ENCODE data around the gene SPAG16.

Gene SPAG16

DNA sequence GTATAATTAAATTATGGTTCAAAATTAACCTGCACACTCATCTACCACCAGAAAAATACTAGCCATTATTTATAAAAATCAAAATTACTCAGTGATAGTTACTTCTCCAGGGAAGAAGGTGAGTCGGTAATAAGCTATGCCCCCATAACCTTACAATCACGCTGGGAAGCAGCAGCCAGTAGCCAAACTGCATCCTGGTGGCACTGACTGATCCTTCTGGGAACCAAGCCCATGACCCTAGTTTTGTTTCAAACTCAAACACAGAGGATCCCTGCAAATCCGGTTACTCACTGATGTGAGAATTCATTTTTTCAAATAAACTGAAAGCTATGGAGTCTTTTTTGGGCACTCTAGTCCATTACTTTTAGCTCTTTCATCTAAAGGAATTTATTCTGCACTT, 1038.4 kb downstream of the SPAG16 start:
- H3K27ac ChIP-seq (ENCODE audit: low read depth, low read length), result no peak overlapping the region
- no peaks in the 10 kb centered on the region for H3K27me3 ChIP-seq (ENCODE audit: control insufficient read depth, insufficient read depth, low read length)
- H3K4me1 ChIP-seq (ENCODE audit: control insufficient read depth, insufficient read depth, low read length), result no peaks in the 10 kb centered on the region
- no peaks in the 10 kb centered on the region for H3K36me3 ChIP-seq (ENCODE audit: control insufficient read depth, insufficient read depth, low read length)
- no peak overlapping the region for H3K9ac ChIP-seq (ENCODE audit: low read length)
- H3K4me3 ChIP-seq (ENCODE audit: low read length), result no peak overlapping the region

DNA sequence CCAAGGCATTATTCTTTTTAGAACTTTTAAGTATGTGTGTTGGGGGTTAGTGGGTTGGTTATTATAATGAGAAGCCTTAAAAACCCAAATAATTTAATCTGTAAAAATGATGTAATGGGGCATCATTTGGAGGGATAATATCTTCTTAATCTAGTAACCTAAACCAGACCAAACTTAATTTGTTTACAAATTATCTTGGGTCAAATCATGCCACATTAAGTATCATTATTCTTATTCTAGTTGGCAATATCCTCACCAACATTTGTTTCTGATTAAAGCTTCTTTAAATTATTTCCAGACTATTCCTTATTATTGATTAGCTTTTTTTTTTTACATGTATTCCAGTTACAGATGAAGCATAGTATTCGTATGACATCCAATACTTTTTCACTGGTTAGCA, 1041.1 kb downstream of the SPAG16 start:
- H3K4me3 ChIP-seq (ENCODE audit: low read length), result no peak overlapping the region
- H3K27ac ChIP-seq (ENCODE audit: low read depth, low read length), result no peak overlapping the region
- H3K36me3 ChIP-seq (ENCODE audit: control insufficient read depth, insufficient read depth, low read length), result no peaks in the 10 kb centered on the region
- H3K9ac ChIP-seq (ENCODE audit: low read length), result no peak overlapping the region
- no peaks in the 10 kb centered on the region for H3K27me3 ChIP-seq (ENCODE audit: control insufficient read depth, insufficient read depth, low read length)
- no peaks in the 10 kb centered on the region for H3K4me1 ChIP-seq (ENCODE audit: control insufficient read depth, insufficient read depth, low read length)

DNA sequence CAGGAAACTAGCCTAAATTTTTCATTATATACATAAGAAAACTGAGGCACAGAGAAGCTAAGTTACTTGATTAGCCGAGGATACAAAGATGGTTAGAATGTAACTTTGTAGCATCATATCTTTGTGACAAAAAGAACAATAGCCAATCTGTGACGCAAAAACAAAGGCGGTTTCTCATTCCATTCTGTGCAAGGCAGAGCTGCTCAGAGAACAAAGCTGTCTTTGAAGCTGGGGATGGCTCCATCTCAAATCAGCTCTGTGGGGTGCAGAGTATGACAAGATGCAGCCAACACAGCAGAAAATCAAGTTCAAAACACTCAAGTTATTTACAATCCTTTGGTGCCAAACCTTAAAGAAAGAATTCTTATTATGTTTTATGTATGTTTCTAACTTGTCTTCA, 1044.7 kb downstream of the SPAG16 start:
- H3K27me3 ChIP-seq (ENCODE audit: control insufficient read depth, insufficient read depth, low read length), result no peaks in the 10 kb centered on the region
- H3K9ac ChIP-seq (ENCODE audit: low read length), result no peak overlapping the region
- H3K4me1 ChIP-seq (ENCODE audit: control insufficient read depth, insufficient read depth, low read length), result no peaks in the 10 kb centered on the region
- no peaks in the 10 kb centered on the region for H3K36me3 ChIP-seq (ENCODE audit: control insufficient read depth, insufficient read depth, low read length)
- no peak overlapping the region for H3K27ac ChIP-seq (ENCODE audit: low read depth, low read length)
- no peak overlapping the region for H3K4me3 ChIP-seq (ENCODE audit: low read length)

DNA sequence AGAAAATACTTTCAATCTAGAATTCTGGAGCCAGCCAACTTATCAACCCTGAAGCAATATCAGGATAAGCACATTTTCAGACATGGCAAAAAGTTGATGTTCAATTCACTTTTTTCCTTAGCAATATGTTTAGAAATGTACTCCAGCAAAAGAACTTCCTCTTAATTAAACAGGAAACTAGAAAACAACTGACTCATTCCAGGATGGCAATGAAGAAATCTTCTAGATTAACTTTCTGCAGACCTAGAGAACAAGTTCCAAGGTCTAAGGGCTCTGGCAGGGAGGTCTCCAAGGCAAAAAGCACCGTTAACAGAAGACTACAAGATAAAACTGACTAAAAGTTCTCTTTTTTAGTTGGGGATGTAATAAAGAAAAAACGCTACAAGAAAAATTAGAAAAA, 1057.4 kb downstream of the SPAG16 start:
- no peaks in the 10 kb centered on the region for H3K27me3 ChIP-seq (ENCODE audit: control insufficient read depth, insufficient read depth, low read length)
- H3K36me3 ChIP-seq (ENCODE audit: control insufficient read depth, insufficient read depth, low read length), result no peaks in the 10 kb centered on the region
- no peak overlapping the region for H3K9ac ChIP-seq (ENCODE audit: low read length)
- no peaks in the 10 kb centered on the region for H3K4me1 ChIP-seq (ENCODE audit: control insufficient read depth, insufficient read depth, low read length)
- H3K4me3 ChIP-seq (ENCODE audit: low read length), result no peak overlapping the region
- H3K27ac ChIP-seq (ENCODE audit: low read depth, low read length), result no peak overlapping the region

DNA sequence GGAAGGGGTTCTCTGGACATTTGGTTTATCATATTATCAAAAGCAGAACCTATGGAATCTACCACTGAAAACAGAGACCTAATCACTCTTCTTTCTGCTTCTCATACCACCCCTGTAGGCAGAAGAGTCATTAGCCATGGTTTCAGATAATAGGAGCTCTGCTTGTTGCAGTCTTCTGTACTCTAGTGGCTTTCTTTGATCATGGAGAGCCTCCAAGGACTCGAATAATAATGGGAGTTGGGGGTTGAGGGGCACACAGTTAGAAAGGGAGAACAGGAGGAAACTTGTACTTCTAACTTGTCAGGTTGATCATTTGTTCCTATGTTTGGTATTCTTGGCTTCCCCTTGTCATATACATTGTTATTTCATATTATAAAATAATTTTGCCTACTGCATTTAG, 1074.2 kb downstream of the SPAG16 start:
- Histone ChIP-seq H3K4me3 (ENCODE audit: low read length) (no peak overlapping the region), H3K27me3 (ENCODE audit: control insufficient read depth, insufficient read depth, low read length) (no peaks in the 10 kb centered on the region), H3K27ac (ENCODE audit: low read depth, low read length) (no peak overlapping the region), H3K4me1 (ENCODE audit: control insufficient read depth, insufficient read depth, low read length) (no peaks in the 10 kb centered on the region), H3K36me3 (ENCODE audit: control insufficient read depth, insufficient read depth, low read length) (no peaks in the 10 kb centered on the region), H3K9ac (ENCODE audit: low read length) (no peak overlapping the region)

DNA sequence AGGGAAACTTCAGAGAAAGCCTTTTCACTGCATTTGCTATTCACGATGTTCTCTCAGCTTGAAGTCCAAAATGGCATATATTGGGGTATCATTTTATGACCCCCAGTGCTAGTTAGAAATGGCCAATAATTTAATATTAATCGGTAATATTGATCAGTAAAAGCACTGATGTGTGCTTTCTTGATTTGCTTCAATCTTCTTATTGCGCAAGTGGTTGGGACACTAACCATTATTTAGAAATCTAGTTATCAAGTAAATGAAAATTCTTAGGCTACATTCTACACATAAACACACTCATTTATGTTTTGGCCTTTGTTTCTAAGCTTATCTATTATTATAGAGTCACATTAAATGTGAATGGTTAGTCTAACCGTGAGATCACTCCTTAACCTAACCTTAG, 1076.9 kb downstream of the SPAG16 start:
- Histone ChIP-seq H3K36me3 (ENCODE audit: control insufficient read depth, insufficient read depth, low read length) (no peaks in the 10 kb centered on the region), H3K27me3 (ENCODE audit: control insufficient read depth, insufficient read depth, low read length) (no peaks in the 10 kb centered on the region), H3K27ac (ENCODE audit: low read depth, low read length) (no peak overlapping the region), H3K4me1 (ENCODE audit: control insufficient read depth, insufficient read depth, low read length) (no peaks in the 10 kb centered on the region), H3K4me3 (ENCODE audit: low read length) (no peak overlapping the region), H3K9ac (ENCODE audit: low read length) (no peak overlapping the region)

DNA sequence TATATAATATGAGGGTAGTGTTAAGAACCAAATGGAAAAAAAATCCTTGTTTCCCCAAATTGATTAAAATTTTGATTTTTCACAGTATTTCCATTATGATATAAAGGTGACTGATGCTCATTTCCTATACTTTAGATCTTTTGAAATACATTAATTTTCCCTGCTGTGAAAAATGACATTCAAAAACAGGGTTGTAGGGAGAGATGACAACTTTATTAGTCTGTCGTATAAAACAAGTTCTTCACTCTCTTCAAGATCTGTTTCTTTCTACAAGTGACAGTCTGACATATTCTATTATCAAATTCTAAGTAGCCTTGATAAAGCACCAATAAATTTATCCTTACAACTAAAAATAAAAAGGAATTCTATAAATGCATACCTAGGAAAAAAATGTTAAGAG, 1081.3 kb downstream of the SPAG16 start:
- Histone ChIP-seq H3K4me3 (ENCODE audit: low read length) (no peak overlapping the region), H3K4me1 (ENCODE audit: control insufficient read depth, insufficient read depth, low read length) (no peaks in the 10 kb centered on the region), H3K9ac (ENCODE audit: low read length) (no peak overlapping the region), H3K27me3 (ENCODE audit: control insufficient read depth, insufficient read depth, low read length) (no peaks in the 10 kb centered on the region), H3K36me3 (ENCODE audit: control insufficient read depth, insufficient read depth, low read length) (no peaks in the 10 kb centered on the region), H3K27ac (ENCODE audit: low read depth, low read length) (no peak overlapping the region)

DNA sequence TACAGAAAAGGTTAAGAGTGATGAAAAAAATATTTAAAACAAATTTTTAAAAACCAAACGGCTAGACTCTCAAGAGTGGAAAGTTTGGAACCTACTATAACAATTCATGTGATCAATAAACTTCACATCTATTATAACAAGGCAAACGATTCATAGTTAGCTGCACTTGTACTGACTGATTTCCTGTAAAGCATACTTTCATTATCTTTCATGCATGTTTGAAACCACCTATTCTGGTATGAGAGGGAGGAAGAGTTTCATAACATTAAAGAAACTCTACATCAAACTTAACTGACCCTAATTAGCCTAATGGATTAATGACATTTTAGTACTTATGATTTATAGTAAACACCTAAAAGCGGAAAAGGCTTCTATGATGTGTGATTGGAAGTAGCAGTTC, 1082.9 kb downstream of the SPAG16 start:
- Histone ChIP-seq H3K27me3 (ENCODE audit: control insufficient read depth, insufficient read depth, low read length) (no peaks in the 10 kb centered on the region), H3K27ac (ENCODE audit: low read depth, low read length) (no peak overlapping the region), H3K4me3 (ENCODE audit: low read length) (no peak overlapping the region), H3K4me1 (ENCODE audit: control insufficient read depth, insufficient read depth, low read length) (no peaks in the 10 kb centered on the region), H3K36me3 (ENCODE audit: control insufficient read depth, insufficient read depth, low read length) (no peaks in the 10 kb centered on the region), H3K9ac (ENCODE audit: low read length) (no peak overlapping the region)

DNA sequence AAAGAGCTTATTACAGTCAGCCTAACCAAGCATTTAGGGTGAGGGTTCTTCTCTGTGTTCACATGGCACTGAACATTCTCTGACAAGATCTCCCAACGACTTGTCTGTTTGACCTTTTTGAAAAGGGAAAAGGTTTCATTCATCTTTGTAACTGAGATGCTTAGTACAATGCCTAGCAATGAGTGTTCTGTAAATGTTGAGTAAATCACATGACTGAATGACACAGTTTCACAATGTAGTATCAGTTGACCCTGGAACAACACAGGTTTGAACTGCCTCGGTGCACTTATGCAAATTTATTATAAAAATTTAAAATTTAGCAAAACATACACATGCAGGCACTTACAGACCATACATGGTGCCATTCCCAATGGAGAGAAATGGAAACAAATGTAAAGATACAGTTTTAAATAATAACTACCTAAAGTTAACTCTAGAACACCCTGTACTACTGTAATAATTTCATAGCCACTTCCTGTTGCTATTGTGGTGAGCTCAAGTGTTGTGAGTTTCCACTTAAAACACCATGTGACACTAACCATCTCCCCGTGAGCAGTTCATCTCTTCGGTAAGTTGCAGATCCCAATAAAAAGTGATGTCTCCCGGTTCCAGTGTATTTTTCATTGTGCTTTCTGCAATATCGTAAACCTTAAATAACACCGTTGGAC, 1092.5 kb downstream of the SPAG16 start:
- H3K4me1 ChIP-seq (ENCODE audit: control insufficient read depth, insufficient read depth, low read length), result no peaks in the 10 kb centered on the region
- H3K36me3 ChIP-seq (ENCODE audit: control insufficient read depth, insufficient read depth, low read length), result no peaks in the 10 kb centered on the region
- no peak overlapping the region for H3K9ac ChIP-seq (ENCODE audit: low read length)
- no peak overlapping the region for H3K27ac ChIP-seq (ENCODE audit: low read depth, low read length)
- H3K27me3 ChIP-seq (ENCODE audit: control insufficient read depth, insufficient read depth, low read length), result no peaks in the 10 kb centered on the region
- H3K4me3 ChIP-seq (ENCODE audit: low read length), result no peak overlapping the region

DNA sequence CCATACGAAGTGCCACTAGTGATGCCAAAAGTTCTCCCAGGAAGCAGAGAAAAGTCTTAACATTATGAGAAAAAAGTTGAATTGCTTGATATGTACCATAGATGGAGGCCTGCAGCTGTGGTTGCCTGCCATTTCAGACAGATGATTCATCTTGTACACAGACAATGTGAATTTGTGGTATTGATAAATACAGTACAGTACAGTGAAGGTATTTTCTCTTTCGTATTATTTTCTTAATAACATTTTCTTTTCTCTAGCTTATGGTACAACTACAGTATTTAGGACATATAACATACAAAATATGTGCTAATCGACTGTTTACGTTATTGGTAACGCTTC, 1093.0 kb downstream of the SPAG16 start:
- Histone ChIP-seq H3K27ac (ENCODE audit: low read depth, low read length) (no peak overlapping the region), H3K27me3 (ENCODE audit: control insufficient read depth, insufficient read depth, low read length) (no peaks in the 10 kb centered on the region), H3K9ac (ENCODE audit: low read length) (no peak overlapping the region), H3K36me3 (ENCODE audit: control insufficient read depth, insufficient read depth, low read length) (no peaks in the 10 kb centered on the region), H3K4me3 (ENCODE audit: low read length) (no peak overlapping the region), H3K4me1 (ENCODE audit: control insufficient read depth, insufficient read depth, low read length) (no peaks in the 10 kb centered on the region)

DNA sequence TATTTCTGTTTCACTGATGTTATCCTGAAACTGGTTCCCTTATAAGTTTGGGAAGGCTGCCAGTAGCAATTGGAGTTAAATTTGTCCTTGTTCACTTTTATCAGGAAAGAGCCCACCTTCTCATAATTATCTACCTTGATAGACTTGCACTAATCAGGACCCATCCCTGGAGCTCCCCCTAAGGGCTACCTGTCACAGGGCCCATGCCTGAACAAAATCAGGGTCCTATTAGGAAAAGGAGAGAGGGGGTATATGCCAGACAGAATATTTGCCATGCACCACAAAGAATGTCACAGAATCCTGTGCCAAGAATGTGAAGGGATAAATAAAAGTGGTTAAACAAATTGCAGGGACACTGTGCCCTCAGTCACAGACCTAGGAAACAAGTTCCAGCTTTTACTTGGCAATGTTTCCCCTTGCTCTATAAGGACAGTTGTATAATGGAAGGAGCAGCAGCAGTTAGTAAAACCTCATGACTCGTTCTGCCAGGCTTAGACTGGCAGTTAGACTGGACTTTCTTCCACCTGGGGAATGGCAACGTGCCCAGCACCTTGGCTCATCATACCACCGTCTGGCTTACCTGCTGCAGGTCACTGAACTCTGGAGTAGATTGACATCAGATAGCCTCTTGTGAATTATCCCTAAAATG, 1094.3 kb downstream of the SPAG16 start:
- no peak overlapping the region for H3K9ac ChIP-seq (ENCODE audit: low read length)
- H3K4me1 ChIP-seq (ENCODE audit: control insufficient read depth, insufficient read depth, low read length), result no peaks in the 10 kb centered on the region
- H3K4me3 ChIP-seq (ENCODE audit: low read length), result no peak overlapping the region
- no peaks in the 10 kb centered on the region for H3K27me3 ChIP-seq (ENCODE audit: control insufficient read depth, insufficient read depth, low read length)
- no peaks in the 10 kb centered on the region for H3K36me3 ChIP-seq (ENCODE audit: control insufficient read depth, insufficient read depth, low read length)
- no peak overlapping the region for H3K27ac ChIP-seq (ENCODE audit: low read depth, low read length)

DNA sequence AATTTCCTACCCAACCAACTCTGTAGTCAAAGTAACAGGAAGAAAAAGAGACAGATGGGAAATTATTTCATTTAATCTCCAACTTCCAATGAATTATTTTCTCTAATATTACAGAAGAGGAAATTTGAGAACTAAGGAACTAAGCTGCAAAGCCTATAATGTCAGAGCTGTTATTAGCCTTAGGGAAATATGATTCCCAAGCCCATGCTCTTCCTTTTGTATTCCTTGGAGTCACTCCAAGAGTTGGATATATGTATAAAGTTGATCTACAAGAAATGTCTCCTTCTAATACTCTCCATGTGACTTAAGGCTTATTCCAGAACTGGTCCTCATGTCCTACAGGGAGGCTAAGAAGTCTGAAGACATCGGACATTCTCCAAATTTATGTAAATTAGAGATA, 1095.0 kb downstream of the SPAG16 start:
- no peak overlapping the region for H3K4me3 ChIP-seq (ENCODE audit: low read length)
- H3K27me3 ChIP-seq (ENCODE audit: control insufficient read depth, insufficient read depth, low read length), result no peaks in the 10 kb centered on the region
- no peaks in the 10 kb centered on the region for H3K36me3 ChIP-seq (ENCODE audit: control insufficient read depth, insufficient read depth, low read length)
- no peaks in the 10 kb centered on the region for H3K4me1 ChIP-seq (ENCODE audit: control insufficient read depth, insufficient read depth, low read length)
- H3K9ac ChIP-seq (ENCODE audit: low read length), result no peak overlapping the region
- no peak overlapping the region for H3K27ac ChIP-seq (ENCODE audit: low read depth, low read length)

DNA sequence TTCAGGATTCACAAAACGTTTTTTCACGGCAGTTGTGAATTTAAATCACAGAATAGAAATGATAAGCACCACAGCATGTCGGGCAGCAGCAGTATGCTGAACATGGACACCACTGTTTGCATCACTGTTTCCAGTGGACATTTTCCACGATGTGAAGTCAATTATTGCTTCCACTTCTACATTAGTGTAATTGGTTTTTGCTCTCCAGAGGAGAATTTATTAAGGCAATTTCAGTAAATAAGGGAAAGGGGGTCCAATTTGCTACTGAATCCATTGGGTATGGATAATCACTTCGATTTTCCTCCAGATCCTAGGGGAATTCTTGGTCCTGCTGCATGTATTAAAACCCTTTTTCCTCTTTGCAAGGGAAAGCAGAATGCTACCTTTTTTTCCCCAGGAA, 1096.4 kb downstream of the SPAG16 start:
- no peaks in the 10 kb centered on the region for H3K4me1 ChIP-seq (ENCODE audit: control insufficient read depth, insufficient read depth, low read length)
- no peak overlapping the region for H3K27ac ChIP-seq (ENCODE audit: low read depth, low read length)
- H3K27me3 ChIP-seq (ENCODE audit: control insufficient read depth, insufficient read depth, low read length), result no peaks in the 10 kb centered on the region
- no peak overlapping the region for H3K4me3 ChIP-seq (ENCODE audit: low read length)
- no peaks in the 10 kb centered on the region for H3K36me3 ChIP-seq (ENCODE audit: control insufficient read depth, insufficient read depth, low read length)
- H3K9ac ChIP-seq (ENCODE audit: low read length), result no peak overlapping the region

All from rectal smooth muscle tissue (tissue), 1 donor.